IMR-90 (cell line): ENCODE results near the gene RELL1. TPM values are rescaled to one million over a fixed set of nuclear protein-coding genes. Genes with fewer than 3 reads are reported as not detected.

Experiments used
- ATAC-seq: fragments of 200-7000 bp; cut with Tn5 transposase; 2 replicates; pipeline ENCODE4 v1.9.1; 2020; ENCODE audit warnings: low read depth, mild to moderate bottlenecking, moderate library complexity
- BruUV-seq: library from RNA; stranded (reverse); fragments of 400-500 nt; replicated peaks from 2 replicates; lab custom pipeline; 2021; lab: Mats Ljungman, UMichigan
- CTCF ChIA-PET: fragments of 300-600 bp; formaldehyde crosslinking; extraction: SDS; loops from one replicate; lab custom pipeline; 2021; ENCODE audit warnings: antibody characterized with exemption; lab: Yijun Ruan, JAX
- POLR2A ChIA-PET: fragments of 300-600 bp; sonication (Branson Sonifier 250); formaldehyde crosslinking; loops from one replicate; lab custom pipeline; 2022; ENCODE audit warnings: antibody characterized with exemption; ENCODE audit not compliant: unreplicated experiment; lab: Charles Lee
- DNase-seq: peaks from one replicate; pipeline ENCODE4 v3.0.0; 2013
- H2AFZ ChIP-seq: replicated peaks from 2 replicates; pipeline ENCODE3; 2013; ENCODE audit warnings: low read length, mild to moderate bottlenecking; ENCODE audit not compliant: poor library complexity
- H2AK5ac ChIP-seq: 2 replicates; pipeline ENCODE4 v1.6.1; 2013; ENCODE audit warnings: low read depth, low read length, inconsistent platforms
- H2AK9ac ChIP-seq: replicated peaks from 2 replicates; pipeline ENCODE3; 2013; ENCODE audit warnings: mild to moderate bottlenecking, low read depth, low read length, moderate library complexity; ENCODE audit not compliant: poor library complexity
- H2BK120ac ChIP-seq: 2 replicates; pipeline ENCODE4 v1.6.1; 2013; ENCODE audit warnings: low read depth, low read length, inconsistent platforms
- H2BK15ac ChIP-seq: 3 replicates; pipeline ENCODE4 v1.6.1; 2013; ENCODE audit warnings: low read depth, low read length, inconsistent platforms
- H2BK20ac ChIP-seq: 2 replicates; pipeline ENCODE4 v1.6.1; 2013; ENCODE audit warnings: low read depth, mild to moderate bottlenecking, inconsistent platforms, low read length, moderate library complexity
- H2BK5ac ChIP-seq: 2 replicates; pipeline ENCODE4 v1.6.1; 2013; ENCODE audit warnings: mild to moderate bottlenecking, low read depth, low read length, inconsistent platforms; ENCODE audit not compliant: poor library complexity, severe bottlenecking
- H3K14ac ChIP-seq: replicated peaks from 2 replicates; pipeline ENCODE4 v1.6.1; 2013; ENCODE audit warnings: low read depth, low read length, inconsistent platforms
- H3K18ac ChIP-seq: 2 replicates; pipeline ENCODE4 v1.6.1; 2013; ENCODE audit warnings: low read depth, low read length, control low read depth
- H3K23ac ChIP-seq: 2 replicates; pipeline ENCODE4 v1.6.1; 2013; ENCODE audit warnings: low read depth, low read length, inconsistent platforms
- H3K27ac ChIP-seq: 2 replicates; pipeline ENCODE4 v1.5.1; 2013; ENCODE audit warnings: mild to moderate bottlenecking, control low read depth, low read length; ENCODE audit not compliant: insufficient read depth
- H3K27me3 ChIP-seq: 2 replicates; pipeline ENCODE4 v1.6.1; 2013; ENCODE audit warnings: low read length; ENCODE audit not compliant: control insufficient read depth, insufficient read depth
- H3K36me3 ChIP-seq: 2 replicates; pipeline ENCODE4 v1.6.1; 2013; ENCODE audit warnings: low read length, mixed read lengths; ENCODE audit not compliant: control insufficient read depth, insufficient read depth
- H3K4ac ChIP-seq: 2 replicates; pipeline ENCODE4 v1.6.1; 2013; ENCODE audit warnings: low read depth, low read length, inconsistent platforms
- H3K4me1 ChIP-seq: 2 replicates; pipeline ENCODE4 v1.6.1; 2013; ENCODE audit warnings: low read length, mixed read lengths; ENCODE audit not compliant: control insufficient read depth, insufficient read depth
- H3K4me2 ChIP-seq: 2 replicates; pipeline ENCODE4 v1.6.1; 2013; ENCODE audit warnings: low read depth, mild to moderate bottlenecking, control low read depth, low read length, moderate library complexity
- H3K4me3 ChIP-seq: 2 replicates; pipeline ENCODE4 v1.5.1; 2013; ENCODE audit warnings: low read depth, mild to moderate bottlenecking, control low read depth, low read length, moderate library complexity; ENCODE audit not compliant: insufficient read depth
- H3K56ac ChIP-seq: 2 replicates; pipeline ENCODE4 v1.6.1; 2013; ENCODE audit warnings: low read length, inconsistent platforms; ENCODE audit not compliant: insufficient read depth; ENCODE audit errors: extremely low read depth
- H3K79me1 ChIP-seq, 2 experiments: 2 replicates each; pipeline ENCODE4 v1.6.1; 2013; ENCODE audit warnings: low read length in 2 of 2, inconsistent platforms in 1 of 2, low read depth in 1 of 2
- H3K9ac ChIP-seq: 2 replicates; pipeline ENCODE4 v1.6.1; 2013; ENCODE audit warnings: low read depth, low read length, control low read depth
- H3K9me1 ChIP-seq: 2 replicates; pipeline ENCODE4 v1.6.1; 2013; ENCODE audit warnings: low read length, inconsistent platforms; ENCODE audit not compliant: insufficient read depth
- H3K9me3 ChIP-seq: 2 replicates; pipeline ENCODE4 v1.6.1; 2013; ENCODE audit warnings: low read length; ENCODE audit not compliant: control insufficient read depth, insufficient read depth
- H4K20me1 ChIP-seq: 2 replicates; pipeline ENCODE4 v1.6.1; 2013; ENCODE audit warnings: low read length, inconsistent platforms; ENCODE audit not compliant: insufficient read depth
- H4K5ac ChIP-seq: 2 replicates; pipeline ENCODE4 v1.6.1; 2013; ENCODE audit warnings: mild to moderate bottlenecking, low read depth, low read length, control low read depth
- H4K8ac ChIP-seq, 2 experiments: 2 replicates each; pipeline ENCODE4 v1.6.1; 2013; ENCODE audit warnings: low read depth in 2 of 2, low read length in 2 of 2, control low read depth in 1 of 2, inconsistent platforms in 1 of 2
- H4K91ac ChIP-seq: 2 replicates; pipeline ENCODE4 v1.6.1; 2013; ENCODE audit warnings: low read depth, low read length, inconsistent platforms; ENCODE audit not compliant: insufficient read depth
- BHLHE40 ChIP-seq: fragments of 150-350 bp; IDR thresholded peaks from 2 replicates; pipeline ENCODE4 v1.6.1; 2016; ENCODE audit warnings: mild to moderate bottlenecking, low read depth, low read length
- ELK1 ChIP-seq: fragments of 150-350 bp; IDR thresholded peaks from 2 replicates; pipeline ENCODE4 v1.6.1; 2016; ENCODE audit warnings: low read depth, mild to moderate bottlenecking, low read length, moderate library complexity, borderline replicate concordance
- MAFK ChIP-seq: IDR thresholded peaks from 2 replicates; pipeline ENCODE4 v1.6.1; 2012; ENCODE audit warnings: low read depth, low read length, improper control_type of control experiment
- MXI1 ChIP-seq: IDR thresholded peaks from 2 replicates; pipeline ENCODE4 v1.6.1; 2012; ENCODE audit warnings: low read depth, mild to moderate bottlenecking, low read length, moderate library complexity, borderline replicate concordance
- NFE2L2 ChIP-seq: fragments of 150-350 bp; IDR thresholded peaks from 2 replicates; pipeline ENCODE4 v1.6.1; 2016; ENCODE audit warnings: low read depth, mild to moderate bottlenecking, low read length
- RFX5 ChIP-seq: IDR thresholded peaks from 2 replicates; pipeline ENCODE4 v1.8.0; 2012; ENCODE audit warnings: low read depth, mild to moderate bottlenecking, low read length, moderate library complexity
- WGBS, 2 experiments: methylation state at CpG; one replicate each; pipeline versions ENCODE4 v1.1.5 to v1.1.7; 2013; ENCODE audit warnings: missing lambda C conversion rate in 2 of 2; ENCODE audit not compliant: insufficient read length in 1 of 2; ENCODE audit errors: extremely low coverage in 2 of 2; 5-methylcytosine and 5-hydroxymethylcytosine counted together
- dilution Hi-C: fragments of 300-500 bp; cut with HindIII; formaldehyde crosslinking; loops from one replicate; pipeline ENCODE4 v1.14.3; 2018; ENCODE audit warnings: low sequenced_read_pairs; ENCODE audit not compliant: unreplicated experiment
- in situ Hi-C: fragments of 300-500 bp; cut with MboI; formaldehyde crosslinking; loops from 3 replicates; pipeline ENCODE4 v1.14.3; 2019; ENCODE audit warnings: low sequenced_read_pairs, inconsistent platforms, mixed read lengths
- intact Hi-C: fragments of 100-400 bp; cut with micrococcal nuclease; formaldehyde crosslinking; loops from 2 replicates; pipeline ENCODE4 v1.10.0; 2022
- polyA plus RNA-seq, 3 experiments: library from polyadenylated mRNA; depleted of rRNA; stranded (reverse); fragments of >200 nt; gene quantifications; 2 replicates each; pipeline ENCODE4 v1.2.3, GENCODE V29; 2012; ENCODE audit warnings: low replicate concordance in 1 of 3
- total RNA-seq: library from RNA; depleted of rRNA; stranded (reverse); fragments of >200 nt; gene quantifications from 2 replicates; pipeline ENCODE4 v1.2.3, GENCODE V29; 2012
- TF ChIP-seq, protein P1 (sequence below): conservative IDR thresholded peaks from 2 replicates; pipeline ENCODE4 v1.5.1; 2012; ENCODE audit warnings: mild to moderate bottlenecking, low read depth, low read length, improper control_type of control experiment

Gene RELL1
- total and polyA plus RNA-seq, 2 of the 4 experiments (the other 2 are of a cell fraction): 6.8 to 39.6 TPM

- dilution Hi-C loops: no loop called here
Measured at GRCh38 chr4:37667197-37668100, 18.7 kb downstream of the RELL1 start.

More at GRCh38 chr4:37667197-37668100, 18.7 kb downstream of the RELL1 start:
- Histone ChIP-seq H3K9me3 (no peaks in the 10 kb centered on the region), H4K20me1 (no peaks in the 10 kb centered on the region), H3K14ac (peak overlapping the region; percentile 49; the same call in 1 of the 2 replicates), H3K4ac (peak overlapping the region; percentile 39; the same call in 1 of the 2 replicates), H3K9me1 (peaks cover 19% of the 10 kb centered on the region), H3K56ac (no peak overlapping the region), H3K23ac (no peak overlapping the region), H3K4me1 (peaks cover 21% of the 10 kb centered on the region), H2BK20ac (no peak overlapping the region), H2BK120ac (0 out of 2 replicates have a peak overlapping the region, but pooled peaks have one; percentile 8), H3K79me1 (peaks cover 19 to 52% of the 10 kb centered on the region in 2 experiments), H4K8ac (no peak overlapping the region), H2AK9ac (no peak overlapping the region), H2BK15ac (no peak overlapping the region; the same call in 2 of the 3 replicates), H3K18ac (no peak overlapping the region), H3K4me2 (no peak overlapping the region), H2AFZ (no peak overlapping the region), H4K91ac (no peak overlapping the region), H3K4me3 (no peak overlapping the region), H3K27ac (no peak overlapping the region), H3K36me3 (no peaks in the 10 kb centered on the region), H3K9ac (no peak overlapping the region), H2AK5ac (no peak overlapping the region), H2BK5ac (no peak overlapping the region), H3K27me3 (no peaks in the 10 kb centered on the region), H4K5ac (no peak overlapping the region)
- CTCF ChIA-PET: interaction anchor here (0.7 kb wide), 1 partner anchor 64 kb away, joined by 4 read pairs; no protein-coding TSS in a partner anchor
- POLR2A ChIA-PET: no interaction called here
- ATAC-seq: no peak
- in situ Hi-C loops: no loop called here
- DNase-seq: no peak
- no CpG with 5 or more reads among the region's 2 CpGs for WGBS, 2 experiments
- intact Hi-C loops: loop anchor here (2.0 kb wide), 1 partner anchor 13 kb away; no protein-coding TSS in a partner anchor
- no TSS peak for BruUV-seq
- TF ChIP-seq MAFK: no peak
- no peak for TF ChIP-seq MXI1
- TF ChIP-seq NFE2L2: no peak
- TF ChIP-seq, protein P1, sequence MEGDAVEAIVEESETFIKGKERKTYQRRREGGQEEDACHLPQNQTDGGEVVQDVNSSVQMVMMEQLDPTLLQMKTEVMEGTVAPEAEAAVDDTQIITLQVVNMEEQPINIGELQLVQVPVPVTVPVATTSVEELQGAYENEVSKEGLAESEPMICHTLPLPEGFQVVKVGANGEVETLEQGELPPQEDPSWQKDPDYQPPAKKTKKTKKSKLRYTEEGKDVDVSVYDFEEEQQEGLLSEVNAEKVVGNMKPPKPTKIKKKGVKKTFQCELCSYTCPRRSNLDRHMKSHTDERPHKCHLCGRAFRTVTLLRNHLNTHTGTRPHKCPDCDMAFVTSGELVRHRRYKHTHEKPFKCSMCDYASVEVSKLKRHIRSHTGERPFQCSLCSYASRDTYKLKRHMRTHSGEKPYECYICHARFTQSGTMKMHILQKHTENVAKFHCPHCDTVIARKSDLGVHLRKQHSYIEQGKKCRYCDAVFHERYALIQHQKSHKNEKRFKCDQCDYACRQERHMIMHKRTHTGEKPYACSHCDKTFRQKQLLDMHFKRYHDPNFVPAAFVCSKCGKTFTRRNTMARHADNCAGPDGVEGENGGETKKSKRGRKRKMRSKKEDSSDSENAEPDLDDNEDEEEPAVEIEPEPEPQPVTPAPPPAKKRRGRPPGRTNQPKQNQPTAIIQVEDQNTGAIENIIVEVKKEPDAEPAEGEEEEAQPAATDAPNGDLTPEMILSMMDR: no peak
- TF ChIP-seq BHLHE40: no peak
- no peak for TF ChIP-seq ELK1
- no peak for TF ChIP-seq RFX5
